RCC 7860 (cell line): Measurements from ENCODE around the gene ALG12.

Source experiments
- DNase-seq: peaks from one replicate; pipeline ENCODE4 v3.0.0-alpha.2; 2015; ENCODE audit warnings: low spot score
- FAIRE-seq: peaks from 2 replicates; lab custom pipeline; 2012; peaks lifted over from hg19 to GRCh38; lab: Jason Lieb, UNC

The ALG12 gene

DNA sequence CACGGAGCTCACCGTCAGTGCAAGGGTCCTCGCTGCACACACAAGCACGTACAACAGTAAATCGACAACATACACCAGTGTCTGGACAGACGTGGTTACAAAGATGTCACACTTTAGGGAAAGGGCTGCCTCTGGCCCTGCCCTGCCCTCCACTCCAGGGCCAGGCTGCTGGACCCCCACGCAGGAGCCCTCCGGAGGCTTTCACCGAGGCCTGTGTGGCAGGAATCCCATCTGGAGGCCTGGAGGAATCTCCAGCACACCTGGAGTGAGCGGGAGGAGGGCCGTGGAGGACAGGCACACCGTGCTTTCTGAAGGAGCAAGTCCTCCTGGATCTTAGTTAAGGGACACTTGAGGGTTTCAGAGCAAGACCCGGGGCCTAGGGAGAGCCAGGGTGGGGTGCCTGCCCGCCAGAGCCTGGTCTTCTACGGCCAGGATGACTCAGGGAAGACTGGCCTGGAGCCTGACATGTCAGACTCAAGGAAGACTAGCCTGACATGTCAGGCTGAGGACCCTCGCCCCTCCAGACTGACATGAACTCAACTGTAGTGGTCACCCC lies 40.2 kb upstream of the ALG12 start:
- DNase-seq (no peak), FAIRE-seq (no peak)

DNA sequence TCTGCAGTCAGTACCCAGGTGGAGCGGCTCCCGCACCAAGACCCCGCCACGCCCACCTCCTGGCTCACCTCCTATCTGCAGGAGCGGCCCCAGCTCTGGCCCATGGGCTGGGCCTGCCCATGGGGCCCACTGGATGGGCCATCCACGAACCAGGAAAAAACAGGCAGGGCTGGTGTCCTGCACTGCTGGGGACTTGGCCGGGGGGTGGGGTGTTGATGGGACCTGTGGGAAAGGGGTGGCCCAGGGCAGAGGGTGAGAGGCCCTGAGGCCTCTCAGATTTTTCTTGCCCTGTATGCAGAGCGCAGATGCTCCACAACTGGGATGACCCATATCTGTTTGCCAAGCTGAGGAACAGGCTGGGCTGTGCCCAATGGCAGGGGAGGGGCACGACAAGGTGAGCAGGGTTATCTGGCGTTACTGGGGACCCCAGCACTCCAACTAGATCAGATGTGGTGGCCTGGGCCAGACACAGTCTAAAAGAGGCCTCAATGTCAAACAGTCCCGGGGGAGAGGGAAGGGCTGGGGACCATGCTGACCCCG lies 39.7 kb upstream of the ALG12 start:
- FAIRE-seq = no peak
- no peak for DNase-seq

DNA sequence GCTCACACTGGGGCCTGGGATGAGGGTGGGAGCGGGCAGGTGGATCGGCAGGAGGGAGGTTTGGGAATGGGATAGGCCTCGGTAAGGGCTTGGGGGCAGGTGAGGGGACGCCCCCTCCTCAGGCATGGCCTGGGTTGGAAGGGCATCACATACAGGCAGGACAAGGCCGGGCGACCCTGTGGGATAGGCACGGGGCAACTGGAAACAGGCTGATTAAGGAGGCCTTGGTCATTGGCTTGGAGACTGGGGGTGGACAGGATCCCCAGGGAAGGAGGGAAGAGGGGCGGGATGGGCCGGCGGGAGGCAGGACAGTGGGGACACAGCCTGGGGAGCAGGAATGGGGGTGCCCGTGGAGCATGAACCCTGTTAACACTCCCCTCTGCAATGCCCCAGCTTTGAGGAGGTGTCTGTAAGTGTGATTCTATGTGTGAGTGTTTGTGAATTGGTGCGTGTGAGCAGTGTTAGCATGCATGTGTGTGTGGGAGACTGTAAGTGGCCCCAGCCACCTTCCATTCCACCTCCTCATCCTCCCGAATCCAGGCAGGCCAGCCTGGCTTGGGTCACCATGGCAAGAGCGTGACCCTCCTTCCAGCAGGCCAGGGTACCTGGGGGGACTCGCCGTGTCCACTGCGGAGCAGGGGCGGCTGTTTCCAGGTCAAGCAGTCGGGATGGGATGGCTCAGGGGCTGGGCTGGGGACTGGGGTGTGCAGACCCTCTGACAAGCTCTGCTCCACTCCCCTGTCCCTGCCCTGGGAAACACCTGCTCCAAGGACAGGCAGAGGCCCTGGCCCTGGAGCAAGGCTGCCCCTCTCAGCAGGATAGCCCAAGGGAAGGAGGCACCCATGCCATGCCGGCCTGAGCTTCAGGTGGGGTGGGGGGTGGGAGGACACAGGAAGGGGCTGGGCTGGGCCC lies 38.9 kb upstream of the ALG12 start:
- no peak for DNase-seq
- no peak for FAIRE-seq

DNA sequence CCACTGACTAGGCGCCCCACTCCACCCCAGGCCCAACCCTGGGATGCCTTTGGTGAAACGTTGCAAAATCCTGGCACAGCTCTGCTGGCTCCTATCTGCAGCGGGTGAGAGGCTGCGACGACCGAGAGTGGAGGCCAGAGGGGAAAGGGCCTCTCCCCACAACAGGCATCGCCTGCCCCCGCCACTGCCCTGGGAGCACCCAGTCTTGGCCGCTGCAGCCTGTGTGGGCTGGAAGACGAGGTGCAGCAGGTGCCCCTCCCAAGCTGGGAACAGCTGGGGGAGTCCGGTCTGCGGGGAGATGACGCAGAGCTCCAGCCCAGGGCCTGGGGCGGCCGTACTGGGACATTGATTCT lies 38.2 kb upstream of the ALG12 start:
- DNase-seq (no peak), FAIRE-seq (no peak)

DNA sequence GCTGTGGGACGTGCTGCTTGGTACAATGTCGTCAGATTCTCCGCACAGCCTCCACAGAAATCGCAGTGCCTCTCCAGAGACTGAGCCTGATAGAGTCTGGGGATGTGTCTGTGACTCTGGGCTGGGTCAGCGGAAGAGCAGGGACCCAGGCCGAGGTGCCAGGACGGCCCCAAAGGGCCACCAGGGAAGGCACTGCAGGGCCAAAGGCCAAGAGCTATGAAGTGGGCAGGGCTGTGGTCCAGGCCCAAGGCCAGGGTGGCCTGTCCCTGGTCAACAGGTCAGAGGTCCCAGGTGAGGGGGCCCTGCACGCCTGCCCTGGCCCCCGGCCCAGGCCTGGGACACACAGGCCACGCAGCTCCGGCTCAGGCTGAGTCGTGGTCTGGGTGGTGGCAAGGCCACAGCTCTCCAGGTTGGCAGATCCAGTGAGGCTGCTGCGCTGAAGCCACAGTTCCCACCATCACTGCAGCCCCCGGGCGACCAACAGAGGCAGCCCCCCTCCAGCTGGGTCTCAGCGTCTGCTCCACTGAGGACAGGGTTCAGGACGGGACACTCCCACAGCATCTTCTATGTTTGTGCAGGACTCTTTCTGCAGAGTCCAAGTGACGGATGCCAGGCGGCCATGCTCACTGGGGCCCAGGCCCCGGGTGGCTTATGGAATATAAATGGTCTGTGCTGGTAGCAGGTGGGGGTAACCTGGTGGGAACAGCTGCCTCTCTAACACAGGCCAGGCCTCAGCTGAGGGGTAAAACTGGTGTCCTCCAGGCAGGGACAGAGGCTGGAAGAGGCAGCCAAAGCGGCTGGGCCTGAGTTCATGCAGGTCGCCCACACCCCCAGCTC lies 37.6 kb upstream of the ALG12 start:
- DNase-seq (no peak), FAIRE-seq (no peak)

DNA sequence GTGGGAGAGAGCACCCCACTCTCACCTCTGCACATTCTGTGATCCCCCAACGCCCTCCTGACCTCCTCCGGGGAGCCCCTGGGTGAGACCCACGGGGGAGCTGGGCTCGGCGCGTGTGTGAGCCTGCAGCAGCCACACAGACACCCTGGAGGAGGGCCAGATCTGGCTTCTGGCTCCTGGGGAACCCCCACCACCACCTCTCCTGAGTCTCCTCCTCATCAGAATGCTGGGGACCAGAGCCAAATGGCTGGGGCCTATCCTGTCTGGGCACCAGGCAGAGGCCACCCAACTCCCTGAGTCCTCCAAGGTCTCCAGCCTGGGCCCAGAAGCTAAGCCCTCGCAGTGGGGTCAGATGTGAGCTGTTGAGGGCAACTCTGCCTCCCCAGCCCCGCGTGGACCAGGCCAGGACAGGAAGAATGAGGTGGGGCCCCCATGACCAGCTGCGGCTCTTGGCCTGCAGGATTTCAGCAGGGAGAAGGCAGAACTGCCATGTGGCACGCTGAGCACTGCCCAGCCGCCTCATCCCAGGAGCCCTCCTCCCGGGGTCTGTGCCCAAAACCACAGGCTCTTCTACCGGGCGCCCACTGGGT lies 36.8 kb upstream of the ALG12 start:
- no peak for DNase-seq
- no peak for FAIRE-seq

DNA sequence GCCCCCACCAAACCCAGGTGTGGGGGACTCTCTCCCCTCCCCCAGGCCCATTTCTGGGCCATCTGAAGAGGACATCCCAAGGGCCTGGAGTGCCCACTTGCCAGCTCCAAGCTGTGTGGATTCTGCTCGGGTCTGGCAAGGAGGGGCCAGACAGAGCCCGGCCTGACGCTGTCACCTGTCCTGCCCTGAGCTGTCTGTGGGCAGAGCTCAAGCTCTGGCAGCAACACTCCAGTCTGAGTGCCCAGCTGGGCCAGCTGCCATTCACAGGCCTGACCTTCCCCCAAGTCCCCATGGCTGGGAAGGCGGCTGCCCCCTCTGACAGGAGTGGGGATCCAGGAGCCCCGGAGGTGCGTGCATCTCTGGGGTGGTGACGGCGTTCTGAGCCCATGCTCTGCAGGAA lies 36.1 kb upstream of the ALG12 start:
- no peak for DNase-seq
- no peak for FAIRE-seq

DNA sequence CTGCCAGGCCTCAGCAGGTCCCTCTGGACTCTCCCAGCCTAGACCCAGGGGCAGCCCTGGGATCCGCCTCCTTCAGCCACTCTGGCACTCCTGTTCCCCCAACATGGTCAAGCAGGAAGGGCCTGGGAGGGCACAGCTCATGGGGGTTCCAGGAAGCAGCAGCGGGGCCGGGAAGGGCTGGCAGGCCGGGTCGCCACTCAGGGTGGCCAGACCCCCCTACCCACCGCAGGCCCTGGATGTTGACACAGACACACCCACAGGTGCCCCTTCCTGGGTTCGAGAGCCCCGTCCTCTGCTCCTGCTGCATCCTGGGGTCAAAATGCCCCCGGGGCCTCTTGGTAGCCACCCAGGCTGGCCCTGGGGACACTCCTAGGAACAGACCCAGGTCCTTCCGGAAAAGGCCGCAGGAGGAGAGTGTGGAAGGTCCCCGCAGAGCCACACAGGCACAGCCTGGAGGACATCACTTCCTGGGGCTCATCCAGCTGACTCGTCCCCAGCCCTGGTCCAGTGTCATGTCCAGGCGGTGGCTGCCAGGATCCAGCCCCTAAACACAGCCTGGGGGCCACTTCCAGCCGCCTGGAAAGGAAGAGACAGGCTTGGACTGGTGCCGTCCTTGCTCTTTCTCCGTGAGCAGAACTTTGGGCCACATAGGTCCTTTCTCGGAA lies 35.6 kb upstream of the ALG12 start:
- DNase-seq (no peak), FAIRE-seq (no peak)

DNA sequence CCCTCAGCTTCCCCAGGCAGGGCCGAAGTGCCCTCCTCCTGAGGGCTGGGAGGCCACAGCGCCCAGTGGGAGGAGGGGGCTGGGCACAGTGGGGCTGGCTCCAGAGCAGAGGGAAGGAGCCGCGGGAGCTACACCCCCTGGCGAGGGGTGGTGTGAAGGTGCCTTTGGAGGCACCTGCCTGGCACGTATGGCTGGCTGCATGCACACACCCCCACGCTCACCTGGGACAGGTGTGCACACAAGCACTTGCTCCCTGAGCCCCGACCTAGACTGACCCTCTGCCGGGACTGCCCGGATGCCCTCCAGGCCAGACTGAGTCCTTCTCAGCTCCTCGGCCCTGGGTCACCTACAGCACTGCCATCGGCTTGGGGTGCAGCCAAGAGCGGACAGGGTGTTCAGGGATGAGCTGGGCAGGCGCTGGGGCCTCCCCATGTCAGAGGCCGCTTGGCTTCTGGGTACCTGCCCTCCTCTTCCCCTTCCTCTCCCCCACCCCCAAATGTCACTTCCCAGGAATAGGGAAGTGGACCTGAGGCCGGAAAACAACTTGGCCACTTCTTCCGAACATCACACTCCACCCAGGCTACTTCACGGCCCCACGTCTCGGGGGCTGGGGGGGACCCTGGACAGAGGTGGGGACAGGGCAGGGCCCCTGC lies 34.9 kb upstream of the ALG12 start:
- FAIRE-seq (no peak), DNase-seq (no peak)

DNA sequence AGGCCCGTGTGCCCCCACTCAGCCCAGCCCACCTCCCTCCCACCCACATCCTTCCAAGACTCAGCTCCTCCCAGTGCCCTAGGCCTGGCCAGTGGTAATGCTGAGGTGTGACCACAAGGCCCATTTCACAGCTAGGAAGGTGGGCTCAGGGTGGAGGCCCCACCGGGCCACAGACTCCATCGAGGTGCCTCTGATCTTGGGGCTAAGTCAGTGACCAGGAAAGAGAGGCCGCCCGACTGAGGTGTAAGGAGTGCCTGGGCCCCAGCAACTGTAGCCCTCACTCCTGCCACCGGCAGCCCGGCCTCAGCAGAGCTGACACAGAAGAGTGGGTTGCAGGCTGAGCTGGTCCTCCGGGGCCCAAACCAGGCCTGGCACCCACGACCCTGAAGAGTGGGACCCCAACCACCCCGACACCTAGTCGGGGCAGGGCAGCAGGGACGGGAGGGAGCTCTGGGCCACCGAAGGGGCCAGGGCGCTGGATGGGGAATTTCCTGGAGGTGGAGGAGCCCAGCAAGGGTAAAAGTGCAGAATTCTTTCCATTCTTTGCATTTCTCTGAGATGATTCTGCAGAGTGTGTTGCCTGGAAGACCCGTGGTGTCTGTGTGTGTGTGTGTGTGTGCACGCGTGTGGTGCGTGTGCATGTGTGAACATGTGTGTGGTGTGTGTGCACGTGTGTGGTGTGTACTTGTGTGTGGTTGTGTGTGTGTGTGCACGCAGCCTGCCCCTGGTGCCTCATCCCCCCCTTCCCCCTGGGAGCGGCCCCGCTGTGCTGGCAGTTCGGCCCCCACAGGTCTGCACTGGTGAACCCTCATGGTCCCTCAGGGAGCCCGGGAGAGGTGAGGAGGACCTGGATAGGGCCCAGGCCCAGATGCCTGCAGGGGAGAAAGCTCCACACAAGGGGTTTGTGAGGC lies 34.0 kb upstream of the ALG12 start:
- peak; percentile 64 for DNase-seq
- FAIRE-seq = no peak

DNA sequence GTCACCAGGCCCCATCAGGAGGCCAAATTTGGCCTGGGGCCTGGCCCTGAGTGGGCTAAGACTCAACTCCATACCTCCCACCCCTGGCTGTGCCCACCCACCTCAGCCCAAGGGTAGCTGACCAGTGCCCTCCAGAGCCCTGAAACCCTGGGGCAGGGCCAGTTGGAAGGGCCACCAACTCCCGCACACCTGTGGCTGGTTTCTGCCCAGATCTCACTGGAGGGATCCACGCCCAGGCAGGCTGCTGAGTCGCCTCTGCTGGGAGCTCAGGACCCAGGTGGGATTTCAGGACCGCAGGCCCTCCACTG lies 33.4 kb upstream of the ALG12 start:
- FAIRE-seq (no peak), DNase-seq (no peak)

DNA sequence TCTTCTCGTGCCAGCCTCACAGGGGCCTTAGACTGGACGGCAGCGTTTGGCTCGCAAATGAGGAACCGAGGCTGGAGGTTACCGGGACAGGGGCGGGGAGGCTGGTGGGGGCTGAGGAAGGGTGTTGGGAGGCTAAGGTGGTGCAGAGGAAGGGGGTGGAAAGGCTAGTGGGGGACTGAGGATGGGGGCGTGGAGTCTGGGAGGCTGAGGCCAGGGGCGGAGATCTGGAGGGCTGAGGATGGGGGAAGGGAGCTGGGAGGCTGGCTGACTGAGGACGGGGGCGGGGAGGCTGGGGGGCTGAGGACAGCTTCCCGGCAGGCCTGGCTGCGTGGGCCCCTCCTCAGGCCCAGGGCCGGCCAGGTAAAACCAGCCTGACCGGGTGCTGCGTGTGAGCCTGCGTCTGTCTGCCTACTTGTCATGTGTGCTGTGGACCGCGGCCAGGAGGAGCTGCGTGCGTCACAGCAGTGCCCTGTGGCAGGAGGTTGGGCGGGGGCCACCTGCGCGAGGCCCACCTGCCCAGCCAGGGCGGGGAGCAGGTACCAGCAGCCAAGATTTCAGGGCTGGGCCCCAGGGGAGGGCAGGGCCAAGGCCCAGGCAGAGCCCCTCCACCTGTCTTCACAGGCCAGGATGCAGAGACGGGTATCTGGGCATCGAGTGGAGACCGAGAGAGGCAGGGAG lies 32.9 kb upstream of the ALG12 start:
- DNase-seq = no peak
- no peak for FAIRE-seq

DNA sequence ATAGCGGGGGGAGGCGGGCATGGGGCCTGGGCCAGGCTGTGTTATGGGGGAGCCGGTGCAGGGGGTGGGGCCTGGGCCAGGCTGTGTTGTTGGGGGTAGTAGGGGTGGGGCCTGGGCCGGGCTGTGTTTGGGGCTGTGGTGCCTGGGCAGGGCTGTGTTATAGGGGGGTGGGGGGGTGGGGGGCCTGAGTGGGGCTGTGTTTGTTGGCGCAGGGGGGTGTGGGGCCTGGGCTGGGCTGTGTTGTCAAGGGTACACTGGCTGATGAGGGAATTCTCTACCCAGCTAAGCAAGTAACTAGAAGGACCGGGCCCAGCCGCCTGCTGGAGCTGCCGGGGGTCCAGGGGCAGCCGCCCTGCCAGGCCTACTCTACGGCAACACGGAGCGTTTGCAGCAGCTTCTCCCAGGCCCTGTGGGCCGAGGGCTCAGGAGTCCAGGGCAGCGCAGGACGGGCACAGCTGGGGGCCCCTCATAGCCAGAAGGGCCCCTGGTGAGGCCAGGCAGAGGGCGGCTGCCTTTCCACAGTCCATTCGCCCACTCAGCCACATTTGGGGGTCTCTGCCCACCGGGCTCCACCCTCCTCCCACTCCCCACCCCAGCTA lies 32.3 kb upstream of the ALG12 start:
- FAIRE-seq (no peak), DNase-seq (no peak)

DNA sequence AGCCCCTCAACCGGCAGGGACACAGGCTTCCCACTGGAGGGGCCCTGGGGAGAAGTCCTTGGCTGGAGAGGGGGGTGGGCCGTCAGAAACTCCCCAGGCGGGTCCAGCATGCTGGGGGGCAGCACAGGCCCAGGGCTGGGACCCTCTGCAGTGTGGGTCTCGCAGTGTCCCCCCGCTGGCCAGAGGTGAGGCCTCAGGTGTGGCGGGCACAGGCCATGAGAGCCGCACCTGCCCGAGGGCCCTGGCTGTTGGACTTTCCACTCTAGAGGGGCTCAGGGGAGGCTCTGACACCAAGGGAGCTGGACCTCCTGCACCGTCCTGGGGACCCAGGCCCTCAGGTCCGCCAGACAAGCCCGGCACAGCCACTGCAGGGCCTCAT lies 31.7 kb upstream of the ALG12 start:
- FAIRE-seq (no peak), DNase-seq (no peak)

DNA sequence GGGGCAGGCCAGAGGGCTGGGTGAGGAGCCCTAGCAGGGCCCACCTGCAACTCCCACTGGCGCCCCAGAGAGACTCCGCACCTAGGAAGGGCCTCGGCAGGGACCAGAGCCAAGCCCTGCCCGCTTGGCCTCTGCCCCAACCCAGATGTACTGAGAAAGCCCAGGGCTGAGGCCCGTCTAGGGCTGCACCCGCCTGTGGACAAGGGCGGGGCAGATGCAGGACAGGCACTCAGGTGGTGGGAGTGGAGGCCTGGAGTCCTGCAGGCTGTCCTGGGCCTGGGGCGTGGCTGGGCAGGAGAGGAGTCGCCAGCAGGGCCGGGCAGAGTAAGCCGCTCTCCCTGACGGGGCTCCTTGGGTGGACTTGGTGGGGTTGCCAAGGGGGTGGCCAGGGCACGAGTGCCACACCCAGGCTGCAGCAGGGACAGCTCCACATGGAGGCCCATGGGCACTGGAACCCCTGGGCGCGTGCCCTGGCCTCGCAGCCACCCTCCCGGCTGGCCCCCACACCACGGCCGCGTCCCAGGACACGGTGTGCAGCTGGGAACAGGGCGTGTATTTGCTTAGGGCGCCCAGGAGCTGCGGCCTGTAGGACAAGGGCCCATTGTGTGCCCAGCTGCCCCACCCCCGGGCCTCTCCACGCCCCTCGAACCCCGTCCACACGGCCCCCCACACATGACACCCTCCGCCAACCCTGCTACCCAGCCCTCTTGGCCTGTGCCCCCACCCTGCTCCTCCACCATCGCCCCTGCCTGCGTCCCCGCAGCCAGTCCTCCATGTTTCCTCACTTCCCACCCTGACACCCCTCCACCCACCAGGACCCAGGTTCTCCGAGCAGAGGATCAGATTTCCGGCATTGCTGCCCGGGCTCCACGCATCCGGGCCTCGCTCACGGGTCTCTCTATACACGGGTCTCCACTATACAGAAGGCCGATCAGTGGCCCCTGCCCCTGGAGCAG lies 31.0 kb upstream of the ALG12 start:
- no peak for DNase-seq
- no peak for FAIRE-seq

DNA sequence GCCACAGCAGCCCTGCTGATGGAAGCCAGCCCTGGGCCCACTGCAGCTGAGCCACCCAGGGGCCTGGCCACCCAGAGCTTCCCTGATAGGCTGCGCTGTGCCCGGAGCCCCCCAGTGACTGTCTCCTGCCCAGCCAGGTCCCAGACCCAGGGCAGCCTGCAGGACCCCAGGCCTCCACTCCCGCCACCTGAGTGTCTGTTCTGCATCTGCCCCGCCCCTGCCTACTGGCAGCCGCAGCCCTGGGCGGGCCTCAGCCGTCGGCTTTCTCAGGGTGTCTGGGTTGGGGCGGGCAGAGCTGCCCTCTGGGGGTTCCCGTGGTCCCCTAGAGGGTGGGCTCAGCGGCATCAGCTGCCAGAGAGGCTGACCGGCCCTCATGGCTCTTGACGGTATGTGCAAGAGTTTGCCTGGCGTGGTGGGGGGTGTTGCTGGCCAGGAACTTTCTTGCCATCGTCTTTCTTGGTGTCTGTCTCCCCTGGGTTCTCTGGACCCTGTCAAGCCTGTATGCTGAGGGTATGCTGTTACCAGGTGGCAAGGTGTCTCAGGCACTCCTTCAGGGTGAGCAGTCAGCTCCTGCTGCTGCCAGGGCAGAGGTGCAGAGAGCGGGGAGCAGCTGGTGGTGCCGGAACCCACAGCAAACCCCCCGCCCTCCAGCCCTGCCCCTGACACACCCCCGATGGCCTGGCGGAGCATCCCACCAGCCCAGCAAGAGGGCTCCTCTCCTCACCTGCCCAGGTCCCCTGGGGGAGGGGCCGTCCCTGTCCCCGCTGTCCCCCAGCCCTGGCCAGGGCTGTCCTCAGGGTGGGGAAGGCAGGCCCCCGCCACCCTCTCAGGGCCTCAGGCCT lies 30.1 kb upstream of the ALG12 start:
- DNase-seq = no peak
- no peak for FAIRE-seq

DNA sequence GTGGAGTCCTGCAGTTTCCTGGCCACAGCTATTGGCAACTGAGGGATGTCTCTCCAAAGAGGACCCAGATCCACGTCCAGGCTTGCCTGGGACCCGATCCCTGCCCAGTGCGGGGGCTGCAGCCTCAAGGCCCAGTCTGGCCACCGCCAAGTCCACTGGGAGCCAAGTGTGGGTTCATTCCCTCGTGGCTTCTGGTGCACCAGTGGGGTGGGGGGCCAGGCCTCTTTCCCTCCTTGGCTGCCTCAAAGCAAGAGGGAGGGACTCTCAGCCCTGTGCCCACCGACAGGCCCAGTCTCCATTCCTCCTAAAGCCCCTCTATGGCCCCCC lies 29.0 kb upstream of the ALG12 start:
- no peak for FAIRE-seq
- DNase-seq = no peak
